Activated naive CD4-positive, alpha-beta T cell (primary cell): Measurements from ENCODE around the gene IGSF9.
A peak's percentile ranks its signal among the peaks of the same experiment; 100 is the strongest.

Source experiments
- DNase-seq, 4 experiments: peaks; one replicate each; lab custom pipeline; 2025; lab: John Stamatoyannopoulos, UW

Gene IGSF9

DNA sequence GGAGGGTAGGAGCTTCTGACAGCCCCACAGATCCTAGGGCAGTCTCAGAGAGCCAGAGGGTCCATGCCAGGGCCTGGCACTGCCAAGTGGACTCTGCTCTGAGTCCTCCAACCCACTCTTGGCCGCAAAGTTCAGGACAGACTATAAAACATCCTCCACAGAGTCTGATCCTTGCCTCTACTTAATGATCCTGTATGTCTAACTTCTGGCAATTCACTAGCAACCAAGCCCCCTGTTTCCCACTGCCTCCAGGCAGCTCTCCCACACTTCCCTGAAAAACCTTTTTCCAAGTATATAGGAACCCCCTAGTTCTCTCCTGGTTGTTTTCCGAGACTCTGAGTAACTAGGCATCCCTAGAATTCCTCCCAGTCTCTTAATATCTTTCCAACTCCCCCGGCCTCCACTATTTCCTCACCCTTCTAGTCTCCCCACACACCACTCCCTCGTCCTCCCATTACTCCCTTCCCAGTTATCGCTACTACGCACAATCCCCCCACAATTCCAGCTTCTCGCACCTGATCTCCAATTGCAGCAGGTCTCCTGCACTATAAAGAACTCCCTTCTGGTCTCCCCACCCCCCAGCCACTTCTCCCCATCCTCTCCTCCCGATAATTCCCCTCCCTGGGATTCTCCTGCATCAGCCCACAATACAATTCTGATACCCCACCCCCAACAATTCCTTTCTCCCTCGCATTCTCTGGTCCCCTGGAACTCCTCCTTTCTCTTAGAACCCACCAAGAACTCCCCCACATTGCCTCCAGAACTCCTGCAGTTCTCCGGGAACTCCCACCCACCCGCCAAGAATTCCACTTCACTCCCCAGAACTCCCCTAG lies 574 bp downstream of the IGSF9 start:
- no peak for DNase-seq

DNA sequence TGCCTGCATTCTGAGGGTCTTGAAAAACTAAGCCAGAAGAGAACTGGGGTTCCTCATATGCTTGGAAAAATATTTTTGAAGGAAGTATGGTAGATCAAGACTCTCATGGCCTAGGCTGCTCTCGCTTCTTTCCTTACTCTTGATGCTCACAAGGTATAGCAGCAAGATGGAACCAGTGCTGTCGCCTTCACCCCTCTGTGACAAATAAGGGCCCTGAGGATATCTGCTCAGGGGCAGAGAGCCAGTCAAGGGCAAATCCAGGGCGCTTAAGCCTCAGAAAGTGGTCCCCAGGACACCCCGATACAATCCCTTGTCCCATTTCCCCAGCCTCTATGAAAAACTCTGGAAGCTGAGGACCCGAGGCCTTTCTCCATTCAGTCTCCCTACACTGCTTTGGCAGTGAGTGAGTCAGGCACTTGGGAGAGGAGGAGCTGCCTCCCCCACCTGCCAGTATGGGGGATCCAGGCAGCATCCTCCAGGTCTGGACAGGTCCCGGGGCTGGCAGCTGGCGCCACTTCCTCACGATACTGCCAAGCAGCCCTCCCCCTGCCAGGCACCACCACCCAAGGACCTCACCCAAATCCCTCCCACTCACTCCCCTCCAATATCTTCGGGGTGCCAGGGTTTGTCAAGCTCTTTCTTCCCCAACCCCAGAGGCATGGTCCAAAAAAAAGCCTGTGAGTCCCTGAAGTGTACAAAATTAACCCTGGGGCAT lies 1.3 kb downstream of the IGSF9 start:
- no peak for DNase-seq

DNA sequence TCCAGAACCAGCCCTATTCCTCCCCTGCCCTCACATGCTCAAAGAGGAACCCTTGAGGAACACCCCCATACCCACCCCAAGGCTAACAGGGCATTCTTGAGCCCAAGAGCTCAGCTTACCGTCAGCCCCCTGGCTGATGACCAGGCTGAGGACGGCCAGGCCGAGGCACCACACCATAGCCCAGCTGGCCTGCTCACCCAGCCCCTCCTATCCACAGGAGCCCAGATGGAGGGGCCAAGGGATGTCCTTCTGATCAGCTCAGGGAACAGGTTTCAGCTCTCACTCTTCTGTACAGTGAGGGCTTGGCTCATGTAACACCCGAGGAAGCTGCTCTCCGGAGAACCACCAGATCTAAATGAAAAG lies 2.2 kb downstream of the IGSF9 start:
- DNase-seq: no peak

DNA sequence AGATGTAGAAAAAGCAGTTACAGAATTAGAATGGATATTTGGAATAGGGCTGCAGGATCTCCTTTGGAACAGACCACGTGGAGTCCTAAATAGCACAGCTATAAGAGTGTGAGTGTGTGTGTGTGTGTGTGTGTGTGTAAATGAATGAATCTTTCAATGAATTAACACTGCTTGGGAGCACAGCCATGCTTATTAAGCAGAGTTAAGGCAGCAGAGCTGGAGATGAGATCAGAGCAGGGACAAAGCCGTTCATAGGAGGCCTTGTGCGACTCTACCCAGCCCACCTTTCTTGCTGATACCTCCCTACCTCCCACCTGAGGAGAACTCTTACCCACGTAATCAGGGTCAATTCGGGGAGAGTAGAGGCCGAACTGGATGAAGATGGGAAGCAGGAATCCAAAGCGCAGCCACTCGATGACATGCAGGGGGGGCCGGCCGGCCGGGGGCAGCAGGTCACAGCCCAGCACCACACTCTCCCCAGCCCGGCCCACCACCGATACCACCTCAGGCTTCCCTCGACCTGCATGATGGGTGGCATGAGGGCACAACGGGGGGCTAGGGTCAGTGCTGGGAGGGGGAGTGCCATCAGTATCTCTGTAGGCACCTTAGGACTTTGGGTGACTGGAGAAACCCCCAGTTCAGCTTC lies 2.7 kb downstream of the IGSF9 start:
- DNase-seq: no peak

DNA sequence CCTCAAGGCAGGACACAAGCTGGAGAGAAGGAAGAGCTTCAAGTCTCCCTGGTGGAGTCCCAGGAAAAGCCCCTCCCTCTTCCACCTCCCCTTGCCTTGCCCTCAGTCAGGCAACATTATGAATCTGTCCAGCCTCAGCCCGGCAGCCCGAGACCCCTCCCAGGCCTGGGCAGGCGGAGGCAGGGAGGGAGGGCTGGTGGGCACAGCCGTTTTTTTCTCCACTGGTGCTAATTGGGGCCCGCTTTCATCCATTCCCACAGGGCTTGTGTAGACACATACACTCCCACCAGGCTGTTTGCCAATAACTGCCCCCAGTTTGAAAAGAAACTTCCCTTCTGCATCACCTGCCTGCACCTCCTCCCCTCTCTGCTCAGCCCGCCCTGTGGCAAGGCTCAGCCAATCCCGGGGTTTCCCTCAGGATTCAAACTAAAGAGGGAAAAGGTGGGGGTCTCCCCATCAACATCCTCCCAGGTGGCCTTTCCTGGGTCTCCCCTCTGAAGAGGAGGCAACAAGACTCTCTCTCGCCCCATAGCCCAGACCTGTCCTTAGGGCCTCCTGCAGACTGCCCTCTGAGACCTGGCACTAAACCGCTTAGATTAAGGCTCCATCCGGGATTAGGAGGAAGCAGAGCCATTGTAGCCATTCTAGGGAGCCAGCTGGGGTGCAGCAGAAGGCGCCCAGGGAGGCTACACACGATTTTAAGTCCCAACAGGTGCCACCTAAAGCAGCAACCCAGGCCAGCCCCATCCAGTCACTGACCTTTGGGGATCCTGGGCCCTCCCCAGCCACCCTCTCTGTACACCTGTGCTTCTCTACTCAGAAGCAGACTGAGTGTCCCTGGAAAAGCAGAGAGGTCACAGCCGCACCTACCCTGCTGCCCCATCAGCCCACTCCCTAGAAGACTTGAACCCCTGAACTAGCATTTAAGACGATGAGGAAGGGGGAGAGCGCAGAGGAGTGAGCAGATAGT lies 3.5 kb downstream of the IGSF9 start:
- no peak for DNase-seq

DNA sequence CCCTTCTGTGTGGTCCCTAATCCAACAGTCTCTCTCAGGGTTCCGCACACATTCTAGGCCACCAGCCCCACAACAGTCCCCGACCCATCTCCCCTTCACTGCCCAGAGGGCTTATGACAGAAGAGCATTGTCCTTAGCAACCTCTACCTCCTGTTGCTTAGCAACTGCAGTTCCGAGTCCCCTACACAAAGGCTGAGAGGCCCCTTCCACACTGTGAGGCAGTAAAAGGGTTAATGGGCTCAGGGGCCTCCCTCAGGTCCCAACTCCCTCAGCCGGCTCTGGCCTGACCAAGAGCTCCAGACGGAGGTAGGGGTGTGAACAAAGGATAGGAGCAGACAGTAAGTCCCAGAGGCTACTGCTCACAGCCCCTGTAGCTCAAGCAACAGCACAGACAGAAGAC lies 4.3 kb downstream of the IGSF9 start:
- DNase-seq: no peak

DNA sequence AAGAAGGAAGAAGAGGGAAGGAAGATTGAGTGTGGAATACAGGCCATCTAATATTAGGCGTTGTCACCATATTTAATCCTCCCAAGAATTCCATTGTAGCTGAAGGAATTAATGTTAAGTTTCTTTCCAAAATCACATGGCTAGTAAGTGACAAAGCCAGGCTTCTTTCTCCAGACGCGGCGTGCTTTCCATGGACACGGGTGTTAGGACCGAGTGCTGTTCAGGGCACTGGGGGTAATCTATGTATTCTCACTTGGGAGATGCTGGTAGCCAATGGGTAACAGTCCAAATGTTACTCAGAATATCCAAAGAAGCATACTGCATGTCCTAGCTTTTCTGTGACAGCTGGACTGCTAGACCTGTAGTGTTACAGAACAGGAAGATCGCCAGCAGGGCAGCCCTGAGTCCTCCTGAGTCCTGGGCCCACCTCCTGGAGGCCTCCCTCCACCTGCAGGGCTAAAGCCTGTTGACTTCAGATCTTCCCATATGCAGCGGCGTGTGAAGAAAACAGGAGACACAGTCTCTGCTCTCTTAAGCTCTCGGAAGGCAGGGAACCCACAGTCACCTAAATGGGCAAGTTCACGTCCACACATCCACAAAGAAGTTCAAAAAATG lies 5.3 kb downstream of the IGSF9 start:
- no peak for DNase-seq

DNA sequence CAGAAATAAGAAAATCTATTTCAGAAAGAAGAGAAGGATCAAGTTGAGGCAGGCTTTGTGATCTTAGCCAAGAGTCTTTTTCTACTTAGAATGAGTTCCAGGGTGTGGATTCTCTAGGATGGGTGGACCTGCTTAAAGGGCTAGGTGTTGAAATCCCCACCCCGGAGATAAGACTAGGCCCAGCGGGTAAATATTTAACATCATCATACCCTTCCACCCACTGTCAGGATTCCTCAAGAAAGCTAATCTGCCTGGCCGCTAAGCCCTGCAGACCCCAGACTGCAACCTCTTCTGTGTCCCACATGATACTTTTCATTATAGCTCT lies 5.8 kb downstream of the IGSF9 start:
- no peak for DNase-seq

DNA sequence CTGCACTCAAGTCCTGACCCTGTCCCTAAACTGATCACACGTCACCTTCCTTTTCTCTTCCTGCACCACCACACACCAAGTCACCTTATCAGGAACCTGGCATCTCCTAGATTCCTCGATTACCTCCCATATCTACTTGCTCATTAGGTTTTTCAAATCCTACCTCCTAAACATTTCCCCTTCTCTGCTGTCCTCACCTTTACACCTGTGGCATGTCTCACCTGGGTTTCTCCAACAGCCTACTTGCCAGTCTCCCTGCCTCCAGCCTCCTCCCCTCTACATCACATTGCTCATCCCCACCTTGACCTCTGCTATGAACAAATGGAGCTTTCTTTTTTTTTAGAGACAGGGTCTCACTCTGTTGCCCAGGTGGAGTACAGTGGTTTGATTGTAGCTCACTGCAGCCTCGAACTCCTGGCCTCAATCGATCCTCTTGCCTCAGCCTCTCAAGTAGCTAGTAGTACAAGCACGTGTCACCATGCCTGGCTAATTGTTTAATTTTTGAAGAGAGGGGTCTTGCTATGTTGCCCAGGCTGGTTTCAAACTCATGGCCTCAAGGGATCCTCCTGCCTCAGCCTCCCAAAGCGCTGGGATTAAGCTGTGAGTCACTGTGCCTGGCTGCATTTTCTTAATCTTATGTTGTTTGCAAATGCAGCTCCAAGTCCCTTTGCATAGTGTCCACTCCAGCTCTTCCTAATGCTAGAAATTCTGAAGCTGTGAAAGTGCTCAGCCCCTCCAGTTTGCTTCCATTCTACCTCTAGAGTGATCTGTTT lies 6.3 kb downstream of the IGSF9 start:
- DNase-seq: no peak

DNA sequence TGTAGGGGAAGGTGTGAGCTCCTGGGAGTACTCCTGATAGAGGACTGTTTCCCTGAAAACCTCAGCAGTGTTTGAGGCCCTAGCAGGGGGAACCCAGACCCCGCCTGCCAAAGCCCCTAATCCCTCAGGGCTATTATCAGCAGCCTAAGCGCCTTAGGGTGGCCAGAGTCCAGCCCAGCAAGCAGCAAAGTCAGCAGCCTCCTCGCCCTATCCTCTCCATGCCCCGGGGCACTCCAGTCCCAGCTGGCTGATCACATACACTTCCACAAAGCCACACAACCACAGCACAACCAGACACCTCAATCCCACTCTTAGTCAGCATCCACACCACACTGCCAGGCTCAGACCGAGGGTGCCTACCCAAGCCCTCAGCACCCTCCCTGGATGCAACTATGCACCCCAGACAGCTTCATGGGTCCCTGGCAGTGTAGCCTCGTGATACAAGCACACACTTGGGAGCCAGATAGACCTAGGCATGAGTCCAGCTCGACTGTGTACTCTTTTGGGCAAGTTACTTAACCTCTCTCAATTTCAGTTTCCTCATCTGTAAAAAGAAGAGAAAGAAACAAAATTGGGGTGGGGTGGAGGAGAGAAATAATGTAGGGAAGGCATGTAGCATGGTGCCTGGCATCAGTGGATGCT lies 7.1 kb downstream of the IGSF9 start:
- DNase-seq: no peak

DNA sequence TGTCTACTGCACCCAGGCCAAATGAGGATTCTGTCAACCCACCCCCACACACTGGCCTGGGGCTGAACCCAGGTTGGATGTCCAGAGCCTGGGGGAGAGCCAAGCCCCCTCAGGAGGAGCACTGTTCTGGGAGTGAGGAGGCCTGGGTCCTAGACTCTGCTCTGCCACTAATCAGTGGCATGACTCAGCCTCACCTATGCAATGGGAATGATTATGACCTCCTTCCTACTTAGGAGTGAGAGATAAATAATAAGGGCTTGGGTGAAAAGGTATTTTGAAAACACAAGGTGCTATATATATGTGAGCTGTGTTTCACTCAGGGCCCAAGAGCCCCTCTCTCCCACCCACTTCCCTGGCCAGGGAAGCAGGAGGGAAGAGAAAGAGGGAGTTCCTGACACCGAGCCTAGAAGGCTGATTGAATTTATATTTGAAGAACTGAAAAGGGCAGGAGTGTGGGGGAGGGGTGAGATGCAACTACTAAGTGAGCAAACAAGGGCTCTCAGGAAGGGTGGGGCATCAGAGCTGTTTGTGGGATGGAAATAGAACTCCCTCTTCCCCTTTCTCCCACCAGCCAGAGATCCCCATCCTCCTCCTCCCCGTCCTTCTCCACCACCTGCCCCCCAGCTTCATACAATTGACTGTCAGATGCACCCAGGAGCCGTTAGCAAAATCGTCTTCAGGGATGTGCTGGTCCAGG lies 8.2 kb downstream of the IGSF9 start:
- DNase-seq: no peak

DNA sequence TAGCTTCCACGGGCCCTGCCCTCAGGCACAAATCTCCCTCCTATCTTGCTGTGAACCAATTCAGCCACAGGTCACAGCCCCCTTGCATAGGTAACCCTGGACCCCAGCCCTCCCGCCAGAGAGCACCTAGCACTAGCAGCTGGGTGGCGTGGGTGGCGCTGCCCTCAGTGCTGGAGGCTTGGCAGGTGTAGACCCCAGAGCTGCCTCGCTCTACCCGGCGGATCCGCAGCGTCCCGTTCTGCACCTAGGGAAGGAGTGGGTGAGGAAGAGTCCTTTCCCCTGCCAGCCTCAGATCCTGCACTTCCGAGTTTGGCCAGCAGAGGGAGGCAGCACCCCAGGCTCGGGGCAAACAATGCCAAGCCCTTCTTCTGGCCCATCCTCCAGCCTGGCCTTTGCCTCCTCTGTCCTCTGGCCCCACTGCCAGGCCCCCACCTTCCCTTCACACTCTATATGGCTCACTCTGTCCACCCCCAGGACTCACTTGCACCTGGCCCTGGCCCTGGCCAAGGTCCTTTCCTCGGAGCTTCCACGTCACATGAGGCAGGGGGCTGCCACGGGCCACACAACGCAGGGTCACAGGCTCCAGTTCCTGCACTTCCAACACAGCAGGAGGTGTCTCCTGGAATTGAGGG lies 9.0 kb downstream of the IGSF9 start:
- peak; percentile 78 to 86 (median 80) for DNase-seq

DNA sequence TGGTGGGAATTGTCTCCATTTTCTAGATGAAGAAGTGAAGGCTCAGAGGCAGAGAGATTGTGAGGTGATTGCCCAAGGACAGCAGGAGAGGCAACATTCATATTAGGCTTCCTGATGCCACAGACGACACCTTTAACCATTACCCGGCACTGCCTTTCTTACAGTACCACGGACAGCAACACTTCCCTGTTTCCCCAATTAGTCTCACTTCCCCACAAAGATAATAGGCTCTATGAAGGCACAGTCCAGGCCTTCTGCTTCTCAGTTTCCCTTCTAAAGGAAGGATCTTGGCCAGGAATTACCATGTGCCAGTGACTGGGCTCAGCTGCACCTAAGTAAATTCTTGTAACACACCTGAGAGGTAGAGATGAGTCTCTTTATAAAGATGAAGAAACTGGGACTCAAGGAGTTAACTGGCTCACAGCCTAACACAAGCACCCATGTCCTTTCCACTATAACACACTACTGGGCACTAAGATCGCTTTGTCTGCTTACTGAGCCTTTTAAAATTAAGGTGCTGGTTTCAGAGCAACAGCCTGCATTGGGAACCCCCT lies 9.6 kb downstream of the IGSF9 start:
- no peak for DNase-seq

DNA sequence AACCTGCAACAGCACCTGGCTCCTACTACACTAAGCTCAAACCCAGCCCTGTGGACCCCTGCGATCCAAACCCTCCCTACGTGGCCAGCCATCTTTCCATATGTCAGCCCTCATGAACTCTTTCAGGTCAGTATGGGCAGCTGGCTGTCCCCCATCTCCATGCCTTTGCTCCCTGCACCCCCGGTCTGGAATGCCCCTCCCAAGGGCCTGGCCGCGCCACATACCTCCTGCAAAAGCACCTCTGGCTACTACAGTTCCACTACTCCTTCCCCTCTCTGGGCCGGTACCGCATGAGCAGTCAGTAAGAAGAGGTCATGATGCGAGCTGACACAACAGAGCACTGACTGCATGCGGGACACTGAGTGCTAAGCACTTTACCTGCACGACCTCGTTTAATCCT lies 10.1 kb downstream of the IGSF9 start:
- no peak for DNase-seq

DNA sequence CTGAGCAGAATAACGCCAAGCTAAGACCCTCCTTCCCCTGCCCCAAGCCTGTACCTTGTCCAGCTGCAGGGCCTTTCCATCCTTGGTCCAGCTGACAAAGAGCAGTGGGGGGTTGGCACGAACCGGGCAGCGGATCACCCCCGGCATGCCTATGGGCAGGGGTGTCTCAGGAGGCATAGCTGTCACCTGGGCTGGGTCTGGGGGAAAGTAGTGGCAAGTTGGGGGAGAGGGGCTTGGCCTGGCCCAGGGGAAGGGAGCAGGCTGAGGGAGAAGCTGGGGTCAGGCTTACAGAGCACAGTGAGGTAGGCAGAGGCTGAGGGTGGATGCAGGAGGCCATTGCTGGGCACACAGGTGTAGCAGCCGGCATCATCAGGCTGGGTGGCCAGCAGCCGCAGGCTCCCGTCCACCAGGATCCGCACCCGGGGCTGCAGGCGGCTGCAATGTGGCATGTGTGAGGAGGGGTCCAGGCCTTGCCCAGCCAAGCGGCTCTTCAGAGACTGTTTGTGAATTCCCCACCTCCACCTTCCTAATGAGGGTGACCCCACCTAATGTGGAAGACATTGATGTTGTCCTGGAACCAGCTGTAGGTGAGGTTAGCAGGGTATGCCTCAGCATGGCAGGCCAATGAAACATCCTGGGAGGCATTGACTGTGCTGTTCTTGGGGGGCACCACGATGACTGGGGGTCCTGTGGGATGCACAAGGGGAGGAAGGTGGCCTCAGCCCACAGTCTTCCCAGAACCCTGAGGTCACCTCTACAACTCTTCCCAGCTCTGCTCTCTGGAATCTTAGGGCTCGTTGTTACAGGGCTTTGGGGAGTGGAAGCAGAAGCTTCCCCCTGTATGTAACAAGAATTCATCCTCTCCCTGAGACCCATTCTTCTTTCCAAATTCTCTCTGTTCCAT lies 11.0 kb downstream of the IGSF9 start:
- no peak for DNase-seq

DNA sequence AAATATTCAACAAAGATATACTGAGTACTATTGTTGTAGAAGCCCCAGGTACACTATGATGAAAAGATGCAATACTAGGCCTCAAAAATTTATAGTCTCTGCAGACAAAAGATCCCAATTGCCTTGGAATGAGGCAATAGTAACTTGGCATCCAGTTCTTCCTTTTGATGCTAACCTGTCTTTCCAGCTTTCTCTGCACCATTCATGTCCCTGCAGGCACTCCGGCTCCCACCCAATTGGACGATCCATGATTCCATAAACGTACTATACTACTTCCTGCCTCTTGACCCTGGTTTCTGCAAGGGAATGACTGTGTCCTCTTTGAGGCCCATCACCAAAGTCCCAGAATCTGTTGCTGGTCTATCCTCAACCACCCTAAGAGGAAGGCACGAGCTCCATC lies 12.1 kb downstream of the IGSF9 start:
- DNase-seq: no peak

DNA sequence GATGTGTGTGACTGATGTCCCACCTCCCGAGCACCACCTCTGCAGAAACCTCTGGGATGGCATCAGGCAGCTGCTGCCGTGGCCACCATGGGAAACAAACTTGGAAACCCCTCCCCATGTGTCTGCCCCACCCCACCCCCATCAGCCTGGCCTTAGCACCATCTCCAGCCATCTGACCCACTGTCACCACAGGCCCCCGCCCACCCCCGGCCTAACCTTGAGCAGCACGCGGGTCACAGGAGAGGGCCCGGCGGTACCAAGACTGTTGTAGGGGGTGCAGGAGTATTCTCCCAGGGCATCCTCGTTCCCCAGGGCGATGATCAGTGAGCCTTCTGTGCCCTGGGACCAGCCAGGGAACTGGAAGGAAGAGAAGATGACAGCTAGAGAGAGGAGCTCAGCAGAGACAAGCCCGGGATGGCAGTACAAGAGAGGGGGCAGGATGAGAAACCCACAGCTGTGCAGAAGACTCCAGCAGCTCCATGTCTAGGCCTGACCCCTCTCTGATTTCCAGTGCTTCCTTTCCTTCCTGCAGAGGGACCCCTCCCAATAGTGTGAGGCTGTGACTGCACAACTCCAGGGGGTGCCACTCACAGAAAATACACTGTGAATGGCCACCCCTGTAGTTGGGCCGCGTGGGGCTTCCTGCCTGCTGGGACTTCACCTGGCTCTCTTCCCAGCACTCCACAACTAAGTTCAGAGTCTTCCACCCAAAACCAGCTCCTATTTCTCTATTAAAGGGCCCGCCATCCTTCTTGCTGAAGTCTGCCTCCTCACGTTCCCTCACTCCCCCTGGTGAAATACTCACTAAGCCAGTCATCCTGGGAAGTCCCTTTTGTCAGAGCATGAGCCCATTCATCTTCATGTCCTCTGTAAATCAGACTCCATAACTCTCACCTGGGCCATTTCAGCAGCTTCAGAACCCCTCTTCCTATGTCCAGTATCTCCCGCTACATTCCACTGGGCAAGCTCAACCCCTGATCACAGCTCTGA lies 12.8 kb downstream of the IGSF9 start:
- no peak for DNase-seq
